GM12878 (cell line): ENCODE data around the gene IL23R. TPM values are rescaled to one million over a fixed set of nuclear protein-coding genes. Genes with fewer than 3 reads are reported as not detected.
A peak's percentile ranks its signal among the peaks of the same experiment; 100 is the strongest.

Source experiments
- ATF2 ChIP-seq: IDR thresholded peaks from 2 replicates; pipeline ENCODE4 v1.6.1; 2012; ENCODE audit warnings: low read length, inconsistent platforms
- CBX5 ChIP-seq: sonication (generic); IDR thresholded peaks from 2 replicates; pipeline ENCODE4 v1.6.1; 2016; ENCODE audit warnings: low read depth, moderate library complexity, mild to moderate bottlenecking, inconsistent platforms
- CHD1 ChIP-seq: IDR thresholded peaks from 2 replicates; pipeline ENCODE4 v1.6.1; 2012; ENCODE audit warnings: low read depth, low read length, improper control_type of control experiment
- EED ChIP-seq: sonication (generic); IDR thresholded peaks from 2 replicates; pipeline ENCODE4 v1.6.1; 2016; ENCODE audit warnings: antibody characterized with exemption, low read depth
- FOS ChIP-seq: IDR thresholded peaks from 3 replicates; pipeline ENCODE4 v1.6.1; 2011; ENCODE audit warnings: borderline replicate concordance; ENCODE audit not compliant: insufficient read length; ENCODE audit errors: extremely low read depth
- HCFC1 ChIP-seq: fragments of 150-350 bp; IDR thresholded peaks from 2 replicates; pipeline ENCODE4 v1.6.1; 2014; ENCODE audit warnings: low read length
- MEF2A ChIP-seq: IDR thresholded peaks from 2 replicates; pipeline ENCODE4 v1.6.1; 2011; ENCODE audit warnings: low read depth, mild to moderate bottlenecking, low read length, moderate library complexity; ENCODE audit not compliant: insufficient read depth
- MXI1 ChIP-seq: fragments of 150-350 bp; IDR thresholded peaks from 2 replicates; pipeline ENCODE4 v1.6.1; 2011; ENCODE audit warnings: low read depth, mild to moderate bottlenecking, inconsistent platforms, low read length, improper control_type of control experiment
- NFYB ChIP-seq: IDR thresholded peaks from 2 replicates; pipeline ENCODE4 v1.6.1; 2011; ENCODE audit warnings: low read depth, mild to moderate bottlenecking, low read length, improper control_type of control experiment, moderate library complexity; ENCODE audit not compliant: insufficient read depth
- PAX8 ChIP-seq: fragments of 450-650 bp; IDR thresholded peaks from 2 replicates; pipeline ENCODE4 v1.6.1; 2017; ENCODE audit warnings: mild to moderate bottlenecking, moderate library complexity
- RAD51 ChIP-seq: fragments of 450-650 bp; IDR thresholded peaks from 2 replicates; pipeline ENCODE4 v1.6.1; 2016; ENCODE audit warnings: moderate library complexity, mild to moderate bottlenecking, inconsistent platforms
- RCOR1 ChIP-seq: conservative IDR thresholded peaks from 2 replicates; pipeline ENCODE4 v1.6.1; 2012; ENCODE audit warnings: low read depth, low read length, improper control_type of control experiment
- RELA ChIP-seq: fragments of 450-650 bp; IDR thresholded peaks from 2 replicates; pipeline ENCODE4 v1.8.0; 2014; ENCODE audit warnings: borderline replicate concordance; ENCODE audit not compliant: partially characterized antibody
- RELB ChIP-seq: fragments of 450-650 bp; IDR thresholded peaks from 2 replicates; pipeline ENCODE4 v1.6.1; 2017; ENCODE audit warnings: low read depth, mild to moderate bottlenecking, moderate library complexity
- SIN3A ChIP-seq: IDR thresholded peaks from 2 replicates; pipeline ENCODE4 v1.6.1; 2012; ENCODE audit warnings: low read depth, low read length, improper control_type of control experiment
- SRF ChIP-seq, 2 experiments: IDR thresholded peaks; 2 replicates each; pipeline ENCODE4 v1.6.1; 2011; ENCODE audit warnings: low read depth in 2 of 2, low read length in 2 of 2, mild to moderate bottlenecking in 1 of 2, moderate library complexity in 1 of 2
- SUZ12 ChIP-seq: fragments of 200-600 bp; sonication (generic); IDR thresholded peaks from one replicate; pipeline ENCODE4 v1.6.1; 2018; ENCODE audit warnings: antibody characterized with exemption, mild to moderate bottlenecking; ENCODE audit not compliant: unreplicated experiment
- TAF1 ChIP-seq: IDR thresholded peaks from 2 replicates; pipeline ENCODE4 v1.6.1; 2011; ENCODE audit warnings: mild to moderate bottlenecking, low read depth, low read length, borderline replicate concordance
- TCF7 ChIP-seq: IDR thresholded peaks from 2 replicates; pipeline ENCODE4 v1.6.1; 2014; ENCODE audit warnings: antibody characterized with exemption, borderline replicate concordance
- ZBTB11 ChIP-seq: fragments of 450-650 bp; formaldehyde crosslinking; IDR thresholded peaks from 2 replicates; pipeline ENCODE4 v1.5.0; 2022; ENCODE audit warnings: mild to moderate bottlenecking, missing genetic modification characterization
- ZNF592 ChIP-seq: fragments of 450-650 bp; IDR thresholded peaks from 2 replicates; pipeline ENCODE4 v1.6.1; 2017; ENCODE audit warnings: mild to moderate bottlenecking, moderate library complexity
- polyA plus RNA-seq, 11 experiments: library from polyadenylated mRNA; depleted of rRNA in 4 of 11; unstranded in 6 of 11; stranded (reverse) in 5 of 11; fragments of >200 nt; fragmentation: Nextera tagmentation in 4 of 11; fragmentation: Illumina TruSeq in 1 of 11; extraction: Ambion mirVana in 4 of 11; extraction: Trizol in 1 of 11; gene quantifications; 1 replicate in 1 of 11; 2 replicates in 10 of 11; pipeline versions ENCODE4 v1.2.1 to v1.2.3, GENCODE V29; 2011 to 2016; ENCODE audit warnings: inconsistent platforms in 2 of 11, missing spikeins in 2 of 11, low read depth in 1 of 11
- total RNA-seq, 4 experiments: library from RNA; depleted of rRNA in 3 of 4; stranded (reverse); fragments of >200 nt in 3 of 4; fragmentation: Illumina TruSeq in 1 of 4; extraction: Trizol in 1 of 4; gene quantifications; 2 replicates each; pipeline versions ENCODE4 v1.2.1 to v1.2.3, GENCODE V29; 2013 to 2021

Gene IL23R
- total and polyA plus RNA-seq, 10 of the 15 experiments (the other 5 are each of a cell fraction or from before 2014, with no cell fraction given), result 0.16 to 6.4 (median 0.59) TPM

GRCh38 chr1:67171978-67172377, 5.7 kb downstream of the IL23R start (continued):
- no peak for TF ChIP-seq SIN3A
- TF ChIP-seq HCFC1, result no peak
- TF ChIP-seq FOS, result no peak
- no peak for TF ChIP-seq RELA
- peak; percentile 93 for TF ChIP-seq ATF2
- no peak for TF ChIP-seq MXI1
- peak; percentile 74; the same call in 1 of the 2 replicates for TF ChIP-seq CBX5
- TF ChIP-seq TCF7, result peak; percentile 99
- no peak; the same call in 1 of the 2 replicates for TF ChIP-seq PAX8
- TF ChIP-seq SRF (IDR thresholded peaks at IDR 0.05; ENCODE audit: low read depth in 2 of 2, low read length in 2 of 2), result 0 out of 4 replicates have a peak, but pooled peaks of 1 of the 2 experiments have one; percentile 68
- no peak for TF ChIP-seq RCOR1
- no peak for TF ChIP-seq ZBTB11 (CRISPR knock-in tag)
- no peak for TF ChIP-seq NFYB
- peak; percentile 81; the same call in 1 of the 2 replicates for TF ChIP-seq MEF2A
- TF ChIP-seq ZNF592, result no peak
- no peak for TF ChIP-seq CHD1
- peak; percentile 80 for TF ChIP-seq EED
- TF ChIP-seq SUZ12, result no peak
- TF ChIP-seq TAF1, result no peak
- no peak for TF ChIP-seq RAD51
- no peak for TF ChIP-seq RELB
